IgD-negative memory B cell (primary cell): ENCODE results near the gene TAF1A. TPM values are rescaled to one million over a fixed set of nuclear protein-coding genes. Genes with fewer than 3 reads are reported as not detected.
A peak's percentile ranks its signal among the peaks of the same experiment; 100 is the strongest.

Experiments
- H3K27ac Mint-ChIP-seq, 3 donors: one replicate each; pipeline ENCODE4 v1.8.0; 2020 to 2022; ENCODE audit warnings: mild to moderate bottlenecking in 3 of 3, mixed read lengths in 3 of 3, moderate library complexity in 1 of 3
- H3K27me3 Mint-ChIP-seq: one replicate; pipeline ENCODE4 v1.8.0; 2021; ENCODE audit warnings: mixed read lengths
- H3K36me3 Mint-ChIP-seq: one replicate; pipeline ENCODE4 v1.8.0; 2020; ENCODE audit warnings: mild to moderate bottlenecking, mixed read lengths
- H3K4me1 Mint-ChIP-seq, 3 donors: one replicate each; pipeline ENCODE4 v1.8.0; 2020 to 2022; ENCODE audit warnings: mixed read lengths in 3 of 3, mild to moderate bottlenecking in 1 of 3
- H3K4me3 Mint-ChIP-seq, 4 donors: one replicate each; pipeline ENCODE4 v1.8.0; 2020 to 2022; ENCODE audit warnings: mild to moderate bottlenecking in 4 of 4, mixed read lengths in 4 of 4, moderate library complexity in 3 of 4
- H3K9me3 Mint-ChIP-seq, 3 donors: one replicate each; pipeline ENCODE4 v1.8.0; 2020 to 2021; ENCODE audit warnings: mixed read lengths in 3 of 3, mild to moderate bottlenecking in 1 of 3
- polyA plus RNA-seq: library from polyadenylated mRNA; unstranded; fragments of 300-500 nt; fragmentation: Illumina TruSeq; gene quantifications from one replicate; pipeline ENCODE4 v1.2.3, GENCODE V29; 2021

The TAF1A gene
- polyA plus RNA-seq, result 13.9 TPM

GRCh38 chr1:222589462-222590302 lies at the start of gene TAF1A:
Gene TAF1A (minus strand): TSS chr1:222589933.
- Mint-ChIP-seq H3K27ac (peak within 1 kb of the TSS; percentile 82 to 99 (median 98)), H3K27me3 (no peaks in the 10 kb centered on the region), H3K4me1 (peaks cover 30 to 47% (median 44%) of the 10 kb centered on the region in 3 donors), H3K36me3 (peaks cover 3% of the 10 kb centered on the region), H3K9me3 (no peaks in the 10 kb centered on the region), H3K4me3 (peak within 1 kb of the TSS; percentile 96 to 100 (median 98))

DNA sequence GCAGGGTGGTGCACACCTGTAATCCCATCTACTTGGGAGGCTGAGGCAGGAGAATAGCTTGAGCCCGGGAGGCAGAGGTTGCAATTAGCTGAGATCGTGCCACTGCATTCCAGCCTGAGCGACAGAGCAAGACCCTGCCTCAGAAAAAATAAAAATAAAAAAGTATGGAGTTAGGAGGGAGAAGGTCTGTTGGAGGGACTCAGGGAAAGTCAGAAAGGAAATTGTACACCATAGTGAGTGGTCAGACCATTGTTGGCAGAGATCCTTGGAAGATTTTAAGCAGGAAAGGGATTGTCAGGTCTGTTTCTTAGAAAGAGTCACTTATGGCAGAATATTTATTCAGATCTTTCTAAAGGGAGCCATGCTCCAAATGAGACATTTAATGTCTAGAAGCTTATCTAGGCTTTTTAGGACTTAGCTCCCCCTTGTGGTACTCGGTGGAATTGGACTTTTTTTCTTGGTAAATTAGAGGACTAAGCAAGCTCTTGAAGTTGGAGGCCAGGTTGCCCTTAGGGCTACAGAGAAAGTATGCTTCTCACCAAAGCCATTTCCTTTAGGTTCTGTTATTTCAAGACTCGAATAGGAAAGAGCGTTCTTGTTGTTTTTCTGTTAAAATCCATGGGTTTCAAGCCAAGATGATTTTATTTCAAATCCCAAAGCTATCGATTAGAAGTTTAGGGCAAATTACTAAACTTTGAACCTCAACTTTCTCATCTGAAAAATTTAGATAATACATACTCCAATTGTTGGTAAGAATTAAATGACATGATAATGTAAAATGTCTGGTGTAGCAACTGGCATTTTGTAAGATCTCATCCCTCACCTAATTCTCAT lies 44.7 kb upstream of the TAF1A start:
- Mint-ChIP-seq H3K4me1 (peaks cover 5 to 9% (median 5%) of the 10 kb centered on the region in 3 donors), H3K4me3 (peak overlapping the region in 1 of 4 donors; percentile 1), H3K36me3 (peaks cover 5% of the 10 kb centered on the region), H3K27me3 (no peaks in the 10 kb centered on the region), H3K9me3 (no peaks in the 10 kb centered on the region), H3K27ac (peak overlapping the region in 2 of 3 donors; percentile 0 to 30)

GRCh38 chr1:222632749-222633148 lies 43.0 kb upstream of the TAF1A start:
- Mint-ChIP-seq H3K27ac (peak overlapping the region in 1 of 3 donors; percentile 17), H3K27me3 (no peaks in the 10 kb centered on the region), H3K9me3 (no peaks in the 10 kb centered on the region), H3K36me3 (peaks cover 5% of the 10 kb centered on the region), H3K4me3 (no peak overlapping the region), H3K4me1 (peaks cover 5 to 9% (median 7%) of the 10 kb centered on the region in 3 donors)

DNA sequence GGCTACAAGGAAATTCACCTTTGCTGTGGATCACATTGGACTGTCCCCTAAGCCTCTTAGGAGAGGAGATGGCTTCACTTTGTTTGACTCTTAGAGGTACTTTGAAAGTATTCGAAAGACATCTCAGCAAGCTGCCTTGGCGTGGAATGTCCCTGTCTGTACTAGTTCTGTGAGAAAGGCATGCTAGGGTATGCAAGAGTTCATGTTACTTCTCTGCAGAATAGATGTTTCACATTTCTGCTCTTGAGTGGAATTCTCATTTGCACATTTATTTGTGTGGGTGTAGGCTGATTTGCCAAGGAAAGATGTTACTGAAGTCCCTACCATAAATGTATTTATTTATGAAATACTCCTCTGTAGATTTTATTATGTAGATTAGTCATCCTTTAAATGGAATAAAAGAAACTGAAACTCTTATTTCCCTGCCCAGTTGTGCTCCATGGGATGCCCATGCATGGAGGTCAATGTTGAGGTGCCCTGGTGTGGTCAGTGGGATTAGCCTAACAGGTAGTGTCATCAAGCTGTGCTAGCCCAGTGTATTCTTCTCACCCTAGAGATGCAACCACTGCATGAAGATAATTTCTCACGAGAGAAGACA lies 42.0 kb upstream of the TAF1A start:
- Mint-ChIP-seq H3K4me1 (peaks cover 5 to 9% (median 6%) of the 10 kb centered on the region in 3 donors), H3K9me3 (no peaks in the 10 kb centered on the region), H3K27me3 (no peaks in the 10 kb centered on the region), H3K4me3 (no peak overlapping the region), H3K27ac (no peak overlapping the region), H3K36me3 (peaks cover 5% of the 10 kb centered on the region)

DNA sequence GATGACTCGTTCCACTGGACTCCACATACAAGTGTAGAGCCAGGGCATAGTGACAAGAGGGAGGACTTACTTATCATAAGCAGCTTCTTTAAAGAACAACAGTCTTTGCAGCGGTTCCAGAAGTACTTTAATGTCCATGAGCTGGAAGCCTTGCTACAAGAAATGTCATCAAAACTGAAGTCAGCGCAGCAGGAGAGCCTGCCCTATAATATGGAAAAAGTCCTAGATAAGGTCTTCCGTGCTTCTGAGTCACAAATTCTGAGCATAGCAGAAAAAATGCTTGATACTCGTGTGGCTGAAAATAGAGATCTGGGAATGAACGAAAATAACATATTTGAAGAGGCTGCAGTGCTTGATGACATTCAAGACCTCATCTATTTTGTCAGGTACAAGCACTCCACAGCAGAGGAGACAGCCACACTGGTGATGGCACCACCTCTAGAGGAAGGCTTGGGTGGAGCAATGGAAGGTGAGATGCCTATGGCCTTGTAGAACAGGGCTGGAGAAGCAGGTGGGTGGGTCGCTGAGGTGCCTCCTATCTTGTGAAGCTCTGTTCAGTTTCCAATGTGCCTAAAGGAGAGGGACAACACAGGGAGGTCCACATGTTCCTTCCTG lies 40.3 kb upstream of the TAF1A start:
- H3K27ac Mint-ChIP-seq, result peak overlapping the region in 1 of 3 donors; percentile 17
- H3K4me3 Mint-ChIP-seq, result no peak overlapping the region
- peaks cover 5 to 9% (median 5%) of the 10 kb centered on the region in 3 donors for H3K4me1 Mint-ChIP-seq
- no peaks in the 10 kb centered on the region for H3K9me3 Mint-ChIP-seq
- H3K36me3 Mint-ChIP-seq, result peaks cover 5% of the 10 kb centered on the region
- no peaks in the 10 kb centered on the region for H3K27me3 Mint-ChIP-seq

DNA sequence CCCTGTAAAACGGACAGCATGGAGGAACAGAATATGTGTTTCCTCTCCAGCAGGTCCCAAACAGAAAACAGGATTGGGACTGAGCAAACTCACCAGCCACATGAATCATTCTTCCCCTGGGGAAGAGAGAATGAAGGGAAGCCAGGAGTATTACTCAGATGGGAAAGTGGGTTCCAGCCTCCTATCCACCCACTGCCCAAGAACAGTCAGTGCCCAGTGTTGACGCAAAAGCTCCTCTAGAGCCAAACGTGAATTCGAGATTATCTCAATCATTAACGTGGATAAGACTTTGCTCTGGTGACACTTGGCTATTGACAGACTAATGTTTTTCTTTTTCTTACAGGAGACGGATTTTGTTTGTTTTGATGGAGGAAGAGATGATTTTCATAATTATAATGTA lies 37.5 kb upstream of the TAF1A start:
- Mint-ChIP-seq H3K27me3 (no peaks in the 10 kb centered on the region), H3K4me1 (peaks cover 0 to 2% (median under 1%) of the 10 kb centered on the region in 3 donors), H3K27ac (no peak overlapping the region), H3K36me3 (peaks cover 5% of the 10 kb centered on the region), H3K9me3 (no peaks in the 10 kb centered on the region), H3K4me3 (no peak overlapping the region)

- peaks cover 6 to 20% (median 20%) of the 10 kb centered on the region in 3 donors for H3K4me1 Mint-ChIP-seq
- no peaks in the 10 kb centered on the region for H3K9me3 Mint-ChIP-seq
- H3K27me3 Mint-ChIP-seq, result no peaks in the 10 kb centered on the region
- H3K4me3 Mint-ChIP-seq, result no peak overlapping the region
- H3K36me3 Mint-ChIP-seq, result peaks cover 2% of the 10 kb centered on the region
- no peak overlapping the region for H3K27ac Mint-ChIP-seq
Observed at GRCh38 chr1:222624214-222624613, 34.5 kb upstream of the TAF1A start.

DNA sequence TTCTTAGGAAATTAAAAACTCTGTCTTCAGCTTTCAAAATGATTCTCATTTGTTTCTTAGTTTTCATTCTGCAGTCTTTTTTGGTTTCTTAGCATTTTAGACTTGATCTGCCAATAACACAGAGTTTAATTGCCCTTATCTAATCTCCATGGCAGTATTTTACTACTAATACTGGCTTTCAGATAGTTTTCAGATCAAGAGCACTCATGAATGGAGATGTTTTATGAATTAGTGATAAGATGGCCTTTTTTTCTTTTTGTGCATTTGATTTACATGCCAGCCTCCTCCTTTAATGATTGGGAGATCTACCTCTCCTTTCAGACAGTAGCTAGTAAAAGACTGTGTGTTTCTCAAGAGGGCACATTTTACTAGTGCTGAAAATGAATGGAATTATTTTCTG lies 33.7 kb upstream of the TAF1A start:
- Mint-ChIP-seq H3K27me3 (no peaks in the 10 kb centered on the region), H3K27ac (no peak overlapping the region), H3K4me3 (peak overlapping the region in 1 of 4 donors; percentile 25), H3K4me1 (peaks cover 9 to 25% (median 22%) of the 10 kb centered on the region in 3 donors), H3K9me3 (no peaks in the 10 kb centered on the region), H3K36me3 (peaks cover 2% of the 10 kb centered on the region)

DNA sequence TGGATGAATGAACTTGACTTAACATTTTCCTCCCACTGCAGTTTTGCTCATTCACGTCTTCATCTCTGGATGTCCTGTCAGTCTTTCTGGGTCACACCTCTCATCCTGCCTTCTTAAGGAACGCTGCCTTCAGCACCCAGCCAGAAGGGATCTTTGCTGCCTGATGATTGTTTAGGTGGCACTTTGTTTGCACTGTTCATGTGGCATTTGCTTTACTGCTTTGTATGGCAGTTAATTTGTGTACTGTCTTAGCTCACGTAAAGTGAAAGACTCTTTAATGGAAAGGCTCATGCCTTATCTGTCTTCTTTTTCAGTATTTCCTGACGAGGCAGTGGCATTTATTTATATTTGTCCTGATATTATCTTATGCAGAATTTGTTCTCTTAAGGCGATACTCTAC lies 33.0 kb upstream of the TAF1A start:
- peaks cover 7 to 25% (median 22%) of the 10 kb centered on the region in 3 donors for H3K4me1 Mint-ChIP-seq
- H3K27ac Mint-ChIP-seq, result no peak overlapping the region
- peak overlapping the region in 2 of 4 donors; percentile 1 to 25 for H3K4me3 Mint-ChIP-seq
- no peaks in the 10 kb centered on the region for H3K36me3 Mint-ChIP-seq
- no peaks in the 10 kb centered on the region for H3K27me3 Mint-ChIP-seq
- no peaks in the 10 kb centered on the region for H3K9me3 Mint-ChIP-seq

- Mint-ChIP-seq H3K9me3 (no peaks in the 10 kb centered on the region), H3K4me3 (peak overlapping the region in 2 of 4 donors; percentile 12 to 92), H3K27ac (peak overlapping the region in 1 of 3 donors; percentile 88), H3K4me1 (peaks cover 10 to 27% (median 22%) of the 10 kb centered on the region in 3 donors), H3K27me3 (no peaks in the 10 kb centered on the region), H3K36me3 (no peaks in the 10 kb centered on the region)
Observed at GRCh38 chr1:222620566-222620965, 30.8 kb upstream of the TAF1A start.

DNA sequence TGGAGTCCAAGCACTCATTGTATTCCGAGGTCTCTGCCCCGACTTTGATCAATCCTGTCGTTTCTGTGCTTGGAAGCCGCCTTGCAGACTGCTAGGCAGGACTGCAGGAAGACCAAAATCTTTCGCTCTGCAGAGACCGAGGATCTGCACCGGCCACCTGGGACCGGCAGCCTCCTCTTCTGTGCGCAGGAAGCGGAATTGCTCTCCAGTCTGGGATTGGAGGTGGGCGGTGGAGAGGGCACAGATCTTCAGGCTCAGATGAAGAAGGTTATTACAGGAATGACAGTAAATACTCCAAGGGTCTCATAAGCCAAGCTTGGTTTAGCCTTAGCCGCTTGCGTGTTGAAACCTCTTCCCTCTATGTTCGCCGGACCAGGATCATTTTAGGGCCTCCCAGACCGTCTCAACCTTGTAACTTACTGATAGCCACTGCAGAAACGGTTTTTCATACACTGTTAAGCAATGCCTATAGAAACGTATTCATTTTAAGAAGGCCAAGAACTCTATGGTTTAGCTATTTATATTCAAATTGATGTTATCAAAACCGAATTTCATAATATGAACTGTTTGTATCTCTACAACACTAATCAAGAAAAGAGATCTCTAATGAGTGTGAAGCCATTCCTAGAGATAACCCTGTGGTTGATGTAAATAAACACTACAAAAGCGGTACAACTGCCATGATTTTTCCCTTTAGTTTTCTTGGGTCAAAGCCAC lies 29.3 kb upstream of the TAF1A start:
- peak overlapping the region; percentile 81 to 90 (median 88) for H3K27ac Mint-ChIP-seq
- H3K9me3 Mint-ChIP-seq, result no peaks in the 10 kb centered on the region
- no peaks in the 10 kb centered on the region for H3K36me3 Mint-ChIP-seq
- H3K4me1 Mint-ChIP-seq, result peaks cover 10 to 27% (median 22%) of the 10 kb centered on the region in 3 donors
- H3K27me3 Mint-ChIP-seq, result peaks cover 2% of the 10 kb centered on the region
- peak overlapping the region; percentile 83 to 95 (median 92) for H3K4me3 Mint-ChIP-seq

DNA sequence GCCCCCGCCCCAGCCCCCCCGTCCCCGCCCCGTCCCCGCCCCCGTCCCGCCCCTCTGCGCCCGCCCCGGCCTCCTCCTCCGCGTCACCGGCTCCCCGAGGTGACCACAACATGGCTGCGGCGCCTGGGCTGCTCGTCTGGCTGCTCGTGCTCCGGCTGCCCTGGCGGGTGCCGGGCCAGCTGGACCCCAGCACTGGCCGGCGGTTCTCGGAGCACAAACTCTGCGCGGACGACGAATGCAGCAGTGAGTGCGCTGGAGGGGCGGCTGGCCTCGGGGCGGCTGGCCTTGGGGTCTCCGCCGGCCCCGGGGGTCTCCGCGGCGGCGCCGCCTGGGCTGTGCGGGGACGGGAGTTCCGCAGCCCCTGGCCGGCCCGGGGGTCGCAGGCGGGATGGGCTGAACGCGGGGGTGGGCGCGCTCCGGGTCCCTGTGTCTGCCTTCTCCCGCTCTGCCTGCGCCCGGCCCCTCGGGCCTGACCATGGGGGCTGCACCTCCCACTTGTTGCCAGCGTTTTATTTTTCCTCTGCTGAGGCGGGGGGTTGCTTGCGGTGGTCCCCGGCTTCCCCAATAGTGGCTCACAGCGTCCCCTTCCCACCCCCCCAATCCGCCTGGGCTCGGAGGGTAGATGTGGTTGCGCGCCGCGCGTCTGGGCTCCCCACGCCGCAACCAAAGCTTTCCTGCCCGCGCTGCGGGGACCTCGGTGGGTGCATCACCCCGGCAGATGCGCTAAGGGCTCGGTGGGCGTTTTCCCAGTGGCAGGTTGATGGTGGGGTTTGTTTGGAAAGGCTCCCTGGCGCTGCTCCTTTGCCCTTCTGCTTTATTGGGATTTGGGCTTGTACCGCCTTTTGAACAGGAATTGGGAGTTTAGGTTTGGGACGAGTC lies 28.5 kb upstream of the TAF1A start, which contains the start of gene MIA3:
TSS of gene MIA3 (plus strand) at position 97 of the 879 bp plus-strand sequence. CDS start at position 111, 14 bp downstream.
- H3K36me3 Mint-ChIP-seq, result no peaks in the 10 kb centered on the region
- peak within 1 kb of the TSS; percentile 88 to 97 (median 96) for H3K4me3 Mint-ChIP-seq
- no peaks in the 10 kb centered on the region for H3K9me3 Mint-ChIP-seq
- H3K27ac Mint-ChIP-seq, result peak within 1 kb of the TSS; percentile 92 to 95 (median 94)
- H3K4me1 Mint-ChIP-seq, result peaks cover 10 to 27% (median 22%) of the 10 kb centered on the region in 3 donors
- peaks cover 2% of the 10 kb centered on the region for H3K27me3 Mint-ChIP-seq

DNA sequence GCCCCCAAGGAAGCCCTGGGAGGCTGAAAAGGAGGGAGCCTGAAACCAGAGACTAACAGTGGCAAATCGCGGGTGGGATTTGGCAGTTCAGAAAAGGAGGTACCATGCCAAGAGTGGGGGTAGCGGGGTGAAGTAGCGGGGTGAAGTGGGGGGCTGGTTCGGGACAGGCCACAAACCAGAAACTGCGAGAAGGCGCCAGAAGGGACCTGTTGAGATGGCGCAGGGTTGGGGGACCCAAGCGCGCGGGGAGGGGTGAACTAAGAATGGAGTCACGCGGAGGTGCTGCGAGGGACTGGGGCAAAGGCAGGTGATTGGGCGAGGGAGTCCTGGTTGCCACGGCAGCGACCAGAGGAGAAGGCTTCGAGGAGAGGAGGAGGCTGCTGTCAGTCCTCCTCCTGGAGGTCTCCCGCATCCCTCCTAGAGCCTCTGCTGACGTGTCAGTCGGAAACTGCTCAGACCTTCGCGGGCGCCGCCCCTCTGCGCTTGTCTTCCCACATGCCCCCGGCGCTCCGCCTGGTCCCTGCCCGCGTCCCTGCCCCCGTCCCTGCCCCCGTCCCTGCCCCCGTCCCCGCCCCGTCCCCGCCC lies 27.7 kb upstream of the TAF1A start:
- Mint-ChIP-seq H3K4me1 (peaks cover 10 to 27% (median 22%) of the 10 kb centered on the region in 3 donors), H3K27me3 (peaks cover 2% of the 10 kb centered on the region)

More for the DNA sequence above, 27.7 kb upstream of the TAF1A start:
- Mint-ChIP-seq H3K36me3 (no peaks in the 10 kb centered on the region), H3K27ac (peak overlapping the region; percentile 92 to 95 (median 94)), H3K4me3 (peak overlapping the region; percentile 88 to 97 (median 96)), H3K9me3 (no peaks in the 10 kb centered on the region)
